Astrocyte of the cerebellum (primary cell): ENCODE results near the gene PCED1B.
"Not testable (repeated sequence)": the region's sequence is repeated elsewhere in the genome, so short reads cannot be mapped to it uniquely, and the experiment has no call there.

Experiments used
- DNase-seq: peaks from one replicate; pipeline ENCODE4 v3.0.0-alpha.2; 2011; ENCODE audit warnings: low read depth
- H3K4me3 ChIP-seq: 2 replicates; pipeline ENCODE4 v1.5.1; 2011; ENCODE audit warnings: mild to moderate bottlenecking, low read depth, low read length, moderate library complexity
- in situ Hi-C: cut with HindIII; loops from 2 replicates; pipeline ENCODE4 v1.10.0; 2017; ENCODE audit warnings: low sequenced_read_pairs
- TF ChIP-seq, protein P1 (sequence below): IDR thresholded peaks from 2 replicates; pipeline ENCODE4 v1.5.1; 2012; ENCODE audit warnings: low read length, low read depth, moderate library complexity, mild to moderate bottlenecking; ENCODE audit errors: missing control alignments

PCED1B gene

GRCh38 chr12:47192051-47192450, 112.6 kb downstream of the PCED1B start:
- in situ Hi-C loops: no loop called here
- TF ChIP-seq, protein P1, sequence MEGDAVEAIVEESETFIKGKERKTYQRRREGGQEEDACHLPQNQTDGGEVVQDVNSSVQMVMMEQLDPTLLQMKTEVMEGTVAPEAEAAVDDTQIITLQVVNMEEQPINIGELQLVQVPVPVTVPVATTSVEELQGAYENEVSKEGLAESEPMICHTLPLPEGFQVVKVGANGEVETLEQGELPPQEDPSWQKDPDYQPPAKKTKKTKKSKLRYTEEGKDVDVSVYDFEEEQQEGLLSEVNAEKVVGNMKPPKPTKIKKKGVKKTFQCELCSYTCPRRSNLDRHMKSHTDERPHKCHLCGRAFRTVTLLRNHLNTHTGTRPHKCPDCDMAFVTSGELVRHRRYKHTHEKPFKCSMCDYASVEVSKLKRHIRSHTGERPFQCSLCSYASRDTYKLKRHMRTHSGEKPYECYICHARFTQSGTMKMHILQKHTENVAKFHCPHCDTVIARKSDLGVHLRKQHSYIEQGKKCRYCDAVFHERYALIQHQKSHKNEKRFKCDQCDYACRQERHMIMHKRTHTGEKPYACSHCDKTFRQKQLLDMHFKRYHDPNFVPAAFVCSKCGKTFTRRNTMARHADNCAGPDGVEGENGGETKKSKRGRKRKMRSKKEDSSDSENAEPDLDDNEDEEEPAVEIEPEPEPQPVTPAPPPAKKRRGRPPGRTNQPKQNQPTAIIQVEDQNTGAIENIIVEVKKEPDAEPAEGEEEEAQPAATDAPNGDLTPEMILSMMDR: no peak
- no peak for DNase-seq
- H3K4me3 ChIP-seq: no peak overlapping the region

DNA sequence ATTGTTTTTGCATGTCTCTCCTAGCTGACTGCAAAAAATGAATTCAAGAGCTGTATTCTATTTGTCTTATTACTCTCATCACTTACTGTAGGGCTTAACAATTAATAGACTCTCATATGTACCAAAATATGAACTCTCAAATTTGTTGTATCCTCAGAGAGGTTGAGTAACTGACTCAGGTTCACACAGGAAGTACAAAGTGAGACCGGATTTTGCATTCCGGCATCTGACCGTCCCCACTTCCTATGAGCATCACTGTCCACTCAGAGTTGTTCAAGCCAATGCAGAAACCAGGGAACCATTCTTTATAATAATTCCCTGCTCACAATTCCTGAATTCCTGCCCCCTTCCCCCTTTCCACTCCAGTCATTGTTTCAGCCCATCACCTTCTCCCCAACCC, 113.6 kb downstream of the PCED1B start:
- in situ Hi-C loops: no loop called here
- no peak overlapping the region for H3K4me3 ChIP-seq
- DNase-seq: no peak
- TF ChIP-seq, protein P1: no peak

DNA sequence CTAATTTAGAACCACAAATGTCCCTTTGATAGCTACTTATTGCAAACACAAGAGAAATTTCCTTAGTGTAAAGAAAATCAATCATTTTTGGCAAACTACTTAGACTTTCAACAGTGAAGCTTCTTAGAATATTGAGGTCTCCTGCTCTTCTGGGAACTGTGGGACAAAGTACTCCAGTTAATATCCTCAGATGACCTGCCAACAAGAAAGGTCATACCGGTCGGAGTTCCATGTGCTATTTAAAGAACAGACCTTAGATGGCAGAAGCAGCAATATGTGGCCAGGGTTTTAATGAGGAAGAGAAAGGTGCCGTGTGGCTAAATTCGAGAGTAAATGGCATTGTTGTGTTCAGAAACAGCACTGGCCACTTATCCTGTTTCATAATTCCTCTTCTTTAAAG, 115.1 kb downstream of the PCED1B start:
- TF ChIP-seq, protein P1: no peak
- in situ Hi-C loops: no loop called here
- H3K4me3 ChIP-seq: no peak overlapping the region
- DNase-seq: no peak

DNA sequence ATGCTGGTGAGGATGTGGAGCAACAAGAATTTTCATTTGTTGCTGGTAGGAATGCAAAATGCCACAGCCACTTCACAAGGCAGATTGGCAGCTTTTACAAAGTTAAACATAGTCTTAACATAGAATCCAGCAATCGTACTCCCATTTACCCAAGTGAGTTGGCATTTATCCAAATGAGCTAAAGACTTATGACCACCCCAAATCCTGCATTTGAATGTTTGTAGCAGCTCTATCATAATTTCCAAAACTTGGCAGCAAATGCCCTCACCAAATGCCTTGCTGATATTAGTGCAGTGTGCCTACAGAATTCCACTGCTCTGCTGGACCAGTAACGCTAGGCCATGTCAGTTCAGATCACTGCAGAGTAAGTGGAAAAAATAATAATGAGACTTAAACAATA, 121.0 kb downstream of the PCED1B start:
- TF ChIP-seq, protein P1: no peak
- in situ Hi-C loops: no loop called here
- no peak for DNase-seq
- H3K4me3 ChIP-seq: no peak overlapping the region

- H3K4me3 ChIP-seq, DNase-seq, in situ Hi-C loops: not testable (repeated sequence)
These were observed 121.8 kb downstream of the PCED1B start for GRCh38 chr12:47201190-47201589.

- DNase-seq: no peak
- in situ Hi-C loops: no loop called here
- H3K4me3 ChIP-seq: no peak overlapping the region
- TF ChIP-seq, protein P1: no peak
These were observed 122.8 kb downstream of the PCED1B start for GRCh38 chr12:47202176-47202575.

- H3K4me3 ChIP-seq: no peak overlapping the region
- TF ChIP-seq, protein P1: no peak
- DNase-seq: no peak
- in situ Hi-C loops: no loop called here
These were observed 126.4 kb downstream of the PCED1B start for GRCh38 chr12:47205532-47206449.
